GM19395 (cell line): ENCODE data around the gene ATP6V1A.
A peak's percentile ranks its signal among the peaks of the same experiment; 100 is the strongest.

Experiments
- ATAC-seq: cut with Tn5 transposase; IDR thresholded peaks from one replicate; pipeline ENCODE4 v1.9.1; 2021; ENCODE audit warnings: mild to moderate bottlenecking, moderate library complexity; ENCODE audit not compliant: unreplicated experiment

ATP6V1A gene

GRCh38 chr3:113746548-113747282 is at the start of gene ATP6V1A:
Gene ATP6V1A (plus strand): TSS chr3:113747035. CDS start chr3:113778754, 31,719 bp downstream.
- ATAC-seq = peak; percentile 49

GRCh38 chr3:113697500-113698090 is 49.2 kb upstream of the ATP6V1A start:
- no peak for ATAC-seq

GRCh38 chr3:113698213-113698742 is 48.6 kb upstream of the ATP6V1A start:
- ATAC-seq = no peak

- no peak for ATAC-seq
These were observed 47.9 kb upstream of the ATP6V1A start for GRCh38 chr3:113698956-113699355.

- ATAC-seq = no peak
These were observed 39.0 kb upstream of the ATP6V1A start for GRCh38 chr3:113707835-113708234.

- ATAC-seq = no peak
These were observed 34.7 kb upstream of the ATP6V1A start for GRCh38 chr3:113712129-113712528.

GRCh38 chr3:113714702-113715101 is 32.1 kb upstream of the ATP6V1A start:
- ATAC-seq = no peak

GRCh38 chr3:113717308-113717707 is 29.5 kb upstream of the ATP6V1A start:
- no peak for ATAC-seq

GRCh38 chr3:113717818-113718217 is 29.0 kb upstream of the ATP6V1A start:
- no peak for ATAC-seq

- ATAC-seq = no peak
These were observed 27.5 kb upstream of the ATP6V1A start for GRCh38 chr3:113719294-113719693.

GRCh38 chr3:113719758-113720157 is 27.1 kb upstream of the ATP6V1A start:
- ATAC-seq = no peak

GRCh38 chr3:113721636-113722035 is 25.2 kb upstream of the ATP6V1A start:
- no peak for ATAC-seq

GRCh38 chr3:113728661-113729060 is 18.2 kb upstream of the ATP6V1A start:
- no peak for ATAC-seq

- ATAC-seq = no peak
These were observed 16.3 kb upstream of the ATP6V1A start for GRCh38 chr3:113730550-113730949.

- ATAC-seq = no peak
These were observed 15.1 kb upstream of the ATP6V1A start for GRCh38 chr3:113731694-113732093.

GRCh38 chr3:113736548-113737089 is 10.2 kb upstream of the ATP6V1A start:
- peak; percentile 80 for ATAC-seq

GRCh38 chr3:113741086-113741485 is 5.7 kb upstream of the ATP6V1A start:
- no peak for ATAC-seq

GRCh38 chr3:113741620-113742019 is 5.2 kb upstream of the ATP6V1A start:
- no peak for ATAC-seq

GRCh38 chr3:113743006-113743630 is 3.7 kb upstream of the ATP6V1A start:
- ATAC-seq = no peak

- peak; percentile 62 for ATAC-seq
These were observed 1.7 kb upstream of the ATP6V1A start for GRCh38 chr3:113744941-113745755.
